ENCODE measurements around the gene CTNNA3.

The CTNNA3 gene

GRCh38 chr10:66283064-66283463 lies 1412.9 kb downstream of the CTNNA3 start (continued):
- TF ChIP-seq ZNF26 (tag by site-specific recombination; IDR thresholded peaks at IDR 0.05): no peak
- no peak for TF ChIP-seq ZNF433 (tag by site-specific recombination; IDR thresholded peaks at IDR 0.05; ENCODE audit: low read depth)
- no peak for TF ChIP-seq ZNF19 (tag by site-specific recombination; IDR thresholded peaks at IDR 0.05; ENCODE audit: low read depth)

GRCh38 chr10:66281327-66281726 lies 1414.7 kb downstream of the CTNNA3 start:
- no peaks in the 10 kb centered on the region for H3K36me3 ChIP-seq (ENCODE audit: control insufficient read depth in 2 of 2, insufficient read depth in 1 of 2, low read length in 2 of 2)
- ChIA-PET CTCF (no interaction called here), POLR2A (no interaction called here)
- H3K4me1 ChIP-seq (ENCODE audit: control insufficient read depth, insufficient read depth, low read length): no peaks in the 10 kb centered on the region
- H3K27ac ChIP-seq (ENCODE audit: extremely low read depth, low read depth, low read length): no peak overlapping the region
- no peak overlapping the region for H3K4me3 ChIP-seq (ENCODE audit: low read depth, low read length)
- no peaks in the 10 kb centered on the region for H3K9me3 ChIP-seq (ENCODE audit: control insufficient read depth, insufficient read depth, low read depth, low read length)
- TF ChIP-seq BCL11B (tag by site-specific recombination; IDR thresholded peaks at IDR 0.05; ENCODE audit: low read depth): no peak
- no peak for TF ChIP-seq ZFP41 (tag by site-specific recombination; IDR thresholded peaks at IDR 0.05; ENCODE audit: borderline replicate concordance)
- no peak for TF ChIP-seq ZNF2 (tag by site-specific recombination; IDR thresholded peaks at IDR 0.05)
- no peak for TF ChIP-seq ZNF404 (tag by site-specific recombination; IDR thresholded peaks at IDR 0.05)
- TF ChIP-seq ZNF248 (tag by site-specific recombination; IDR thresholded peaks at IDR 0.05): no peak
- TF ChIP-seq SP2 (tag by site-specific recombination; IDR thresholded peaks at IDR 0.05): no peak
- TF ChIP-seq GLI4 (tag by site-specific recombination; IDR thresholded peaks at IDR 0.05): no peak
- no peak for TF ChIP-seq HOXA7 (CRISPR knock-in tag; IDR thresholded peaks at IDR 0.05; ENCODE audit: borderline replicate concordance)
- no peak for TF ChIP-seq ZNF600 (tag by site-specific recombination; IDR thresholded peaks at IDR 0.05)
- TF ChIP-seq ZFP69B (tag by site-specific recombination; IDR thresholded peaks at IDR 0.05): no peak
- no peak for TF ChIP-seq ZNF707 (tag by site-specific recombination; IDR thresholded peaks at IDR 0.05)
- TF ChIP-seq ZNF449 (tag by site-specific recombination; IDR thresholded peaks at IDR 0.05): no peak
- no peak for TF ChIP-seq ZNF571 (tag by site-specific recombination; IDR thresholded peaks at IDR 0.05)

GRCh38 chr10:66277481-66277880 lies 1418.5 kb downstream of the CTNNA3 start:
- Histone ChIP-seq H3K4me1 (ENCODE audit: control insufficient read depth, insufficient read depth, low read length) (no peaks in the 10 kb centered on the region), H3K27ac (ENCODE audit: extremely low read depth, low read depth, low read length) (no peak overlapping the region), H3K9me3 (ENCODE audit: control insufficient read depth, insufficient read depth, low read depth, low read length) (no peaks in the 10 kb centered on the region), H3K4me3 (ENCODE audit: low read depth, low read length) (no peak overlapping the region), H3K36me3 (ENCODE audit: control insufficient read depth in 2 of 2, insufficient read depth in 1 of 2, low read length in 2 of 2) (no peaks in the 10 kb centered on the region)
- no peak for TF ChIP-seq PRDM4 (tag by site-specific recombination; IDR thresholded peaks at IDR 0.05)
- TF ChIP-seq ZNF19 (tag by site-specific recombination; IDR thresholded peaks at IDR 0.05; ENCODE audit: low read depth): no peak
- no peak for TF ChIP-seq BCL6B (tag by site-specific recombination; IDR thresholded peaks at IDR 0.05)
- TF ChIP-seq ZNF785 (tag by site-specific recombination; IDR thresholded peaks at IDR 0.05): no peak
- no peak for TF ChIP-seq HOXC10 (CRISPR knock-in tag; IDR thresholded peaks at IDR 0.05)
- no peak for TF ChIP-seq ZNF624 (tag by site-specific recombination; IDR thresholded peaks at IDR 0.05)
- no peak for TF ChIP-seq OSR2 (tag by site-specific recombination; IDR thresholded peaks at IDR 0.05)
- TF ChIP-seq GLI4 (tag by site-specific recombination; IDR thresholded peaks at IDR 0.05): no peak
- TF ChIP-seq ZNF366 (tag by site-specific recombination; conservative IDR thresholded peaks at IDR 0.05): no peak
- TF ChIP-seq ZNF404 (tag by site-specific recombination; IDR thresholded peaks at IDR 0.05): no peak
- TF ChIP-seq YY1 (tag by site-specific recombination; IDR thresholded peaks at IDR 0.05): no peak
- no peak for TF ChIP-seq MEIS1 (CRISPR knock-in tag; IDR thresholded peaks at IDR 0.05; ENCODE audit: borderline replicate concordance)
- no peak for TF ChIP-seq ZBTB49 (tag by site-specific recombination; IDR thresholded peaks at IDR 0.05; ENCODE audit: low read depth)
- CTCF ChIA-PET: no interaction called here
- POLR2A ChIA-PET: no interaction called here
